KBM-7 (cell line): ENCODE measurements around the gene CAMTA2.

ENCODE experiments used
- DNase-seq: peaks from one replicate; pipeline ENCODE4 v3.0.0-alpha.2; 2015
- in situ Hi-C: fragments of 300-500 bp; cut with MboI; formaldehyde crosslinking; loops from 2 replicates; pipeline ENCODE4 v1.14.3; 2020; ENCODE audit warnings: low sequenced_read_pairs, low pct_unique_long_range_greater_than_20kb, mixed read lengths

Gene CAMTA2

GRCh38 chr17:4950075-4950745, 37.3 kb downstream of the CAMTA2 start:
- in situ Hi-C loops = no loop called here
- DNase-seq = peak; percentile 53

- in situ Hi-C loops = no loop called here
- DNase-seq = peak; percentile 47
Measured at GRCh38 chr17:4949321-4950074, 38.0 kb downstream of the CAMTA2 start.

GRCh38 chr17:4948931-4949320, 38.5 kb downstream of the CAMTA2 start:
- in situ Hi-C loops = no loop called here
- DNase-seq = peak; percentile 87

- peak; percentile 91 for DNase-seq
- in situ Hi-C loops = no loop called here
Measured at GRCh38 chr17:4948166-4948930, 39.1 kb downstream of the CAMTA2 start, which contains the start of gene PFN1. PFN1 (minus strand) TSS chr17:4948530; CDS start chr17:4948394, 136 bp downstream.

DNA sequence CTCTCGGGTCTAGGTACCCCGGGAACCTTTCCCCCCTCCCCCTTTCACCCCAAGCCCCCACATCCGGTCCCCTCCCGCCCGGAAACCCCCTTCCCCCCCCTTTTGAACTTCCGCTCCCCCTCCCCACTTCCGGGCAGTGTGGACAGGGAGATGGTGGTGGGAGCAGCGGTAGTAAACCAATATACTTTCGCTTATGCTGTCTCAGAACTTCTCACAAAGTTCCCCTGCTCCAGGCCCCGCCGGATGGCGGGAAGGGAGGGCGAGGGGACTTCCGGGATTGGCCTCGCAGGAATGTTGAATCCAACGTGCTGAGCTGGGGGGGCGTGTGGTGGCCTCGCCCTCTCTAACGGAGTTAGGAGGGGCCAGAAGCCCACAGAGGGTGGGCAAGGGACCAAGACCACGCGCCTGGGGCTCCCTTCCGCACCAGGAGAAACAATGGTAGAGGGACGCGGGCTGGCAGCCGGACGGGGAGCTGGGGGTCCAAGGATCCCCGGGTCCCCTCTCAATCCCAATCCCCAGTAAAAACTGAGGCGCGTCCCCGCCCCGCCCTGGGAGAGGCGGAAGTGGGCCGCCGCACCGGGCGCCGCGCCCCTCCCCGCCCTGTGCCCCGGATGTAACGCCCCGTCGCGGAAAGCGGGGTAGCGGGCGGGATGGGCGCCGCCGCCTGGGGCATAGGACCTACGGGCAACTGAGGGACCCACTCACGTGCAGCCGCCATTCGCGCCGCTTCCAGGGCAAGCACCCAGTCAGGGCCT, 39.9 kb downstream of the CAMTA2 start:
- in situ Hi-C loops = no loop called here
- DNase-seq = peak; percentile 58

- in situ Hi-C loops = no loop called here
Measured at GRCh38 chr17:4947010-4947410, 40.5 kb downstream of the CAMTA2 start.

DNA sequence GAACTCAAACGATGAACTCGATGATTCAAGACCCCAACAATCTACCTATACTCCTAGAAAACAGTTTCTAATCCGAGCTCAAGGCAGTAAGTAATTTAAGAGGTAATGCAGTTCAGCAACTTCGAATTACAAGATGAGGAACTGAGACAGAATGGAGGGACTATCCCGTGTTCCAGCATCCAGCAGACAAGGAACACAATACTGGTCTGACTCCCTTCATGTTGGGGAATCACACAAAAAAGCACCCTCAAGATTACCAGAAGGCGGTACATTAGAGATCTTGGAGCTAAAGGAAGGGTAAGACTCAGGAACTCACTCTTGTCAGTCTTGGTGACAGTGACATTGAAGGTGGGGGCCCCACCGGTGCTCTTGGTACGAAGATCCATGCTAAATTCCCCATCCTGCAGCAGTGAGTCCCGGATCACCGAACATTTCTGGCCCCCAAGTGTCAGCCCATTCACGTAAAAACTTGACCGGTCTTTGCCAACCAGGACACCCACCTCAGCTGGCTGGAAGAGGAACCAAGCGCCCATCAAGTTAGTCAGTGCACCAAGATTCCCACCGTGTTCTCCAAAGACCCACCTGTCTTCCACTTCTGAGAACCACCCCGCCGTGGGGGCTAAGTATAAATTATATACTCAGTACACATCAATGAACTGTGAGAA, 41.0 kb downstream of the CAMTA2 start:
- no peak for DNase-seq
- in situ Hi-C loops = no loop called here

More at GRCh38 chr17:4947010-4947410, 40.5 kb downstream of the CAMTA2 start:
- peak; percentile 54 for DNase-seq

DNA sequence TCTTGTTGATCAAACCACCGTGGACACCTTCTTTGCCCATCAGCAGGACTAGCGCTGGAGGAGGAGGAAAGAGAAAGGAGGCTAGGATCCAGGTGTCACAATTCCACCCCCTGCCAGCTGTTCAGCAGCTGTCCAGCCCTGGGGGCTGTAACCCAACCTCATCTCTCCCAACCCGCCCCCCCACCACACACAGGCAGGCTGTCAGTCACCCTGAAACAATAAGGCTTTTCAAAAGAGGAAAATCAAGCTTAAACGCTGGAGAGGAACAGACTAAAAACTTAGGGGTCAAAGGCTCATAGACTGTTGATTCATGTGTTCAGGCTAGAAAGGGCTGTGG, 41.6 kb downstream of the CAMTA2 start:
- DNase-seq = no peak
- in situ Hi-C loops = no loop called here

DNA sequence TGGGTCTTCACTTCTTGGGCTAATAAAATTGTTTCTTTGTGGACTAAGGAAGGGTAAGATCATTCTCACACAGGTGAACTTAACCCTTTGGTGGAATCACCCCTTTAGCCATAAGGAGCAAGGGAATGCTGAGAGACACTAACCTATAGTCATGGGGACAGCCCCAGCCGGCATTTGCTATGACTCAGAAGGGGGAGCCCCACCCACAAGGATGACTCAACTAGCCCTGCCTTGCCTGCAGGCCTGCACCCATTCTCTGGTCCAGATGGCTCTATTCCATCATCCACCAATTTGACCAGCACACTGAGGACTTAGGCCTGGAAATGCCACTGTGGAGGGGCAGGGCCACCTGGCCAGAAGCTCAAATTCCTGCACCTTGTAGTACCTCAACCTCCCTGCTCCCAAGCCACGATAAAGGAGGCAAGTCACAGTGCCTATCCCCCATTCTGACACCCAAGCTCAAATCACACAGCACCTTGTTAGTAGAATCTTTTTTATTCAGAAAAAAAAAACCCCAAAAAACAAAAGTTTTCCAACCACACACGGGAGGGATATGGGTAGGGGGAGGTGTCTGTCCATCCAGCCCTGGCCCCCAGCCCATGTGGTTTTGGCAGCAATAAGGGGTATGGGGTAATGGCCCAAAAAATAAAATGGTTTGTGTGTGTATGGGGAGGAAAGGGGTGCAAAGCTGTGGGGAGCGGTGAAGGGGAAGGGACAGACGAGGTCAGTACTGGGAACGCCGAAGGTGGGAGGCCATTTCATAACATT, 42.1 kb downstream of the CAMTA2 start:
- no peak for DNase-seq

DNA sequence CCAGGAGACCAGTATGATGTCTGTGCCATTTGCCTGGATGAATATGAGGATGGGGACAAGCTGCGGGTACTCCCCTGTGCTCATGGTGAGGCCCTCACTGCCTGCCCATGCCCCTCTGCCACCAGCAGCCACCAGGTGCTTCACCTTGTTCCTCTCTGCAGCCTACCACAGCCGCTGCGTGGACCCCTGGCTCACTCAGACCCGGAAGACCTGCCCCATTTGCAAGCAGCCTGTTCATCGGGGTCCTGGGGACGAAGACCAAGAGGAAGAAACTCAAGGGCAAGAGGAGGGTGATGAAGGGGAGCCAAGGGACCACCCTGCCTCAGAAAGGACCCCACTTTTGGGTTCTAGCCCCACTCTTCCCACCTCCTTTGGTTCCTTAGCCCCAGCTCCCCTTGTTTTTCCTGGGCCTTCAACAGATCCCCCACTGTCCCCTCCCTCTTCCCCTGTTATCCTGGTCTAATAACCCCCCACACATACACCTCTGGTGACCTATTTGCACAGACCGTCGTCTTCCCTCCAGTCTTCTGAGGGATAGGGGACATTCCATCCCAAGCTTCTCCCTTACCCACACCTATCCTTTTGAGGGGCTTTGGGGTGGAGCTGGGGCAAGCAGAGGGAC, 42.8 kb downstream of the CAMTA2 start:
- DNase-seq = no peak
- in situ Hi-C loops = no loop called here

More for the DNA sequence above, 42.1 kb downstream of the CAMTA2 start:
- in situ Hi-C loops = no loop called here

- in situ Hi-C loops = no loop called here
- peak; percentile 89 for DNase-seq
Measured at GRCh38 chr17:4944163-4944553, 43.3 kb downstream of the CAMTA2 start.

- DNase-seq = no peak
- in situ Hi-C loops = no loop called here
Measured at GRCh38 chr17:4942760-4943508, 44.5 kb downstream of the CAMTA2 start.

GRCh38 chr17:4941319-4941610, 46.2 kb downstream of the CAMTA2 start:
- in situ Hi-C loops = no loop called here

DNA sequence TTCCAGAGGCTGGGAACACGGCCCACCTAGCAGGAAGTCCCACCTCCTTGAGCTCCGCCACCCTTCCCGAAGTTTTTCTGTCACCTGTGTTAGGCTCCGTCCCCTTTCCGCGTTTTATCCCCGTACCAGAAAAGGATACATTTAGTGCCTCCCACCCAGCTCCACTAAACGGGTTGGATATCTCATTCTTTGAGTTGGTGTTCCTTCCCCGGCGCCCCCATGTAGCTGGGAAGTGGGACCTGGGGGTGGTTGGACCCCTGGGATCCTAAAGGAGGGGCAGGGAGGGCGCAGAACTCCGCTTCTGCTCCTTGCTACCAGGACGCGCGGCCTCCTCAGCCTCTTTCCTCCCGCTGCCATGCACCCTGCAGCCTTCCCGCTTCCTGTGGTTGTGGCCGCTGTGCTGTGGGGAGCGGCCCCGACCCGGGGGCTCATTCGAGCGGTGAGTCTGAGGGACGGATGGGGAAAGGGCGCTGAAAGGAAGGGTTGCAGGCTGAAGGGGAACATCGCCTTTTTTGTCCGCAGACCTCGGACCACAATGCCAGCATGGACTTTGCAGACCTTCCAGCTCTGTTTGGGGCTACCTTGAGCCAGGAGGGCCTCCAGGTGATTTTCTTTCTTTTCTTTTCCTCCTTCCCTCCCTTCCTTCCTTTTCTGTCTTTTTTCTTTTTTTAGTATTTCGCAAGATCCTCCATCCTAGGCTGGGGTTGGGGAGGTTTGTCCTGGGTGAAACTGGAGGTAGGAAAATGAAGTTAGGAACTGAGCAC, 46.7 kb downstream of the CAMTA2 start:
- no peak for DNase-seq
- in situ Hi-C loops = no loop called here

More at GRCh38 chr17:4941319-4941610, 46.2 kb downstream of the CAMTA2 start:
- no peak for DNase-seq

- DNase-seq = peak; percentile 99
- in situ Hi-C loops = no loop called here
Measured at GRCh38 chr17:4939796-4940554, 47.5 kb downstream of the CAMTA2 start, which contains the start of the genes RNF167 and SLC25A11. RNF167 (plus strand) TSS chr17:4940268; CDS start chr17:4940910, 642 bp downstream. SLC25A11 (minus strand) TSS chr17:4940046; CDS start chr17:4939910, 136 bp downstream.

GRCh38 chr17:4939546-4939795, 48.0 kb downstream of the CAMTA2 start:
- DNase-seq = no peak
- in situ Hi-C loops = no loop called here
